ENCODE measurements around the gene PSG5. TPM values are rescaled to one million over a fixed set of nuclear protein-coding genes. Genes with fewer than 3 reads are reported as not detected.
"Not testable (repeated sequence)": the region's sequence is repeated elsewhere in the genome, so short reads cannot be mapped to it uniquely, and the experiment has no call there.

The PSG5 gene
- total and polyA plus RNA-seq, 10 donors, result not detected

DNA sequence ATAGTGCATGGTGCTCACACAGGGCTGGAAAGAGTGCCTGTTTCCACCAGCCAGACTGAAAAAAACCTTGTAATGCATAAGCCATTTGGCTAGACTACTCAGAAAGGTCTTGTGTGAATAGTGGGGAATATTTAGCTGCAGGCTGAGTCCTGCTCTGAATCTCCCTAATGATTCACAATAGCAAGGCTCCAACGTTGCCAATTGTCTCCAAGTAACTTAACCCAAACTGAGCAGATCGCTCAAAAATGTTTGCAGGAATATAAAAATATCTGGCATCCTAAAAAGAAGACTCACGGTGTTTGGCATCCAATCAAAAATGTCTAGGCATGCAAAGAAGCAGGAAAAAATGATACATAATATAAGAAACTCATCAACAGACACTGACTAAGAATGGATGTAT lies 59.0 kb downstream of the PSG5 start:
- intact Hi-C loops (cut with DNase I; ENCODE audit: low total_unique reads); H3K4me1 ChIP-seq; DNase-seq; H3K36me3 ChIP-seq; H3K27ac ChIP-seq; H3K4me3 ChIP-seq; H3K27me3 ChIP-seq (replicated peaks in 1 of 7): not testable (repeated sequence)
- peaks cover 0 to 19% (median 0%) of the 10 kb centered on the region in 8 donors for H3K9me3 ChIP-seq
- WGBS, 5 donors, result 57 to 74% (median 68%) methylated on average over 3 of the region's 3 CpGs

DNA sequence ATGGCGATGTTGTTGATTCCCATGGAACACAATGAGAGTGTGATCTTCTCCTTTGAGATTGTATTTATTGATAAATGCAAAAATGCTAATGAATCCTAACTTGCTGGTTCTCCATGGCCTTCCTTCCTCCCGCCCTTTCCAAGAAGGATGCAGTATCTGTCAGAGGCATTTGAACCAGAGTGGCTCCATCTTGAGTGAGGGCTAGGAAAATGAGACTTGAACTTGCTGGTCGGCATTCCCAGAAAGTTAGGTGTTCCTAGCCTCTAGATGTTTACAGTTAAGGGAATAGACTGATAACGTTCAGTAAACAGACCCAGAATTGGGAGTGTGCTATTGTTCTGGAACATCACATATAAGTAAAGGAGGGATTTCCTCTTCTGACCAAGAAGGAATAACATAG lies 59.6 kb downstream of the PSG5 start:
- intact Hi-C loops (cut with DNase I; ENCODE audit: low total_unique reads), result no loop called here
- 77 to 87% (median 78%) methylated on average over 4 of the region's 4 CpGs for WGBS, 5 donors
- H3K36me3 ChIP-seq, result no peaks in the 10 kb centered on the region
- DNase-seq, result no peak
- H3K9me3 ChIP-seq, result peaks cover 0 to 22% (median 0%) of the 10 kb centered on the region in 8 donors
- TF ChIP-seq POLR2A (IDR thresholded peaks at IDR 0.05) (no peak), POLR2AphosphoS5 (IDR thresholded peaks at IDR 0.05) (no peak)
- TF ChIP-seq, protein P1, sequence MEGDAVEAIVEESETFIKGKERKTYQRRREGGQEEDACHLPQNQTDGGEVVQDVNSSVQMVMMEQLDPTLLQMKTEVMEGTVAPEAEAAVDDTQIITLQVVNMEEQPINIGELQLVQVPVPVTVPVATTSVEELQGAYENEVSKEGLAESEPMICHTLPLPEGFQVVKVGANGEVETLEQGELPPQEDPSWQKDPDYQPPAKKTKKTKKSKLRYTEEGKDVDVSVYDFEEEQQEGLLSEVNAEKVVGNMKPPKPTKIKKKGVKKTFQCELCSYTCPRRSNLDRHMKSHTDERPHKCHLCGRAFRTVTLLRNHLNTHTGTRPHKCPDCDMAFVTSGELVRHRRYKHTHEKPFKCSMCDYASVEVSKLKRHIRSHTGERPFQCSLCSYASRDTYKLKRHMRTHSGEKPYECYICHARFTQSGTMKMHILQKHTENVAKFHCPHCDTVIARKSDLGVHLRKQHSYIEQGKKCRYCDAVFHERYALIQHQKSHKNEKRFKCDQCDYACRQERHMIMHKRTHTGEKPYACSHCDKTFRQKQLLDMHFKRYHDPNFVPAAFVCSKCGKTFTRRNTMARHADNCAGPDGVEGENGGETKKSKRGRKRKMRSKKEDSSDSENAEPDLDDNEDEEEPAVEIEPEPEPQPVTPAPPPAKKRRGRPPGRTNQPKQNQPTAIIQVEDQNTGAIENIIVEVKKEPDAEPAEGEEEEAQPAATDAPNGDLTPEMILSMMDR (IDR thresholded peaks at IDR 0.05 in 8 of 11, conservative IDR thresholded peaks at IDR 0.05 in 3 of 11), result no peak
- H3K4me3 ChIP-seq, result no peak overlapping the region
- H3K27me3 ChIP-seq (replicated peaks in 1 of 7), result peaks cover 0 to 8% (median 0%) of the 10 kb centered on the region in 7 donors
- H3K27ac ChIP-seq, result no peak overlapping the region
- H3K4me1 ChIP-seq, result no peaks in the 10 kb centered on the region

- Histone ChIP-seq H3K27me3 (replicated peaks in 1 of 7) (no peaks in the 10 kb centered on the region), H3K27ac (no peak overlapping the region), H3K4me3 (no peak overlapping the region), H3K4me1 (no peaks in the 10 kb centered on the region), H3K9me3 (peaks cover 0 to 12% (median 0%) of the 10 kb centered on the region in 8 donors), H3K36me3 (no peaks in the 10 kb centered on the region)
- DNase-seq, result no peak
- 64 to 79% (median 72%) methylated on average over 2 of the region's 2 CpGs for WGBS, 5 donors
- intact Hi-C loops (cut with DNase I; ENCODE audit: low total_unique reads), result no loop called here
- TF ChIP-seq POLR2AphosphoS5 (IDR thresholded peaks at IDR 0.05), result no peak
- TF ChIP-seq, protein P1 (IDR thresholded peaks at IDR 0.05 in 8 of 11, conservative IDR thresholded peaks at IDR 0.05 in 3 of 11), result no peak
Observed at GRCh38 chr19:43124360-43124759, 62.0 kb downstream of the PSG5 start.

GRCh38 chr19:43120433-43121026 lies 65.8 kb downstream of the PSG5 start:
- not testable (repeated sequence) for H3K4me1 ChIP-seq

DNA sequence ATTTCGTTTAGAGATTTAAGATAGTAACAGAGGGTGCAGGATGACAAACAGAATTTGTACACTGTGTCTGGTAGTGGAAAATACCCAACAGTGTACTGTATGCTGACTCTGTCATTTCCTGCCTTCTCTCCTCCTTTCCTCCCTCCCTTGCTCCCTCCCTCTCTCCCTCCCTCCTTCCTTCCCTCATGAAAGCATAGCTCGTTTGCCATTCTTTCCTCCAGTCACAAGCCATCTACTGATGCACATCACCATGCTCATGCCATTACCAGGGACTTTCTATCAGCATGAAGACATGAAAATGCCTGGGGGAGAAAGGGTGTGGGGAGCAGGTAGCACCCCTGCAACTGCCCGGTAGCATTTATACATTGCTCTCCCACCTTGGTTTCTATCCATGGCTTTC lies 66.8 kb downstream of the PSG5 start:
- 56 to 82% (median 68%) methylated on average over 2 to 3 of the region's 3 CpGs for WGBS, 5 donors
- peaks cover 0 to 21% (median 7%) of the 10 kb centered on the region in 8 donors for H3K9me3 ChIP-seq
- DNase-seq; H3K27ac ChIP-seq; H3K4me1 ChIP-seq; intact Hi-C loops (cut with DNase I; ENCODE audit: low total_unique reads); H3K27me3 ChIP-seq (replicated peaks in 1 of 7); H3K36me3 ChIP-seq; H3K4me3 ChIP-seq: not testable (repeated sequence)

More at GRCh38 chr19:43120433-43121026, 65.8 kb downstream of the PSG5 start:
- H3K27ac ChIP-seq; H3K36me3 ChIP-seq; H3K4me3 ChIP-seq; H3K27me3 ChIP-seq (replicated peaks in 1 of 7); DNase-seq; intact Hi-C loops (cut with DNase I; ENCODE audit: low total_unique reads): not testable (repeated sequence)
- H3K9me3 ChIP-seq, result peaks cover 0 to 15% (median 2%) of the 10 kb centered on the region in 8 donors
- WGBS, 5 donors, result 77 to 87% (median 84%) methylated on average over 11 of the region's 11 CpGs

Other genes starting within 250 kb of the PSG5 start
- gene PSG7, start 249.3 kb downstream of the PSG5 start, total RNA-seq, result not detected
- not detected for gene PSG7, start 249.3 kb downstream of the PSG5 start, polyA plus RNA-seq
- gene PSG11, start 160.1 kb downstream of the PSG5 start, total RNA-seq, result not detected
- not detected for gene PSG11, start 160.1 kb downstream of the PSG5 start, polyA plus RNA-seq
- not detected for gene PSG2, start 103.8 kb downstream of the PSG5 start, total RNA-seq
- not detected for gene PSG2, start 103.8 kb downstream of the PSG5 start, polyA plus RNA-seq
- gene PSG4, start 19.1 kb upstream of the PSG5 start, total RNA-seq, result not detected
- gene PSG4, start 19.1 kb upstream of the PSG5 start, polyA plus RNA-seq, result not detected
- not detected for gene PSG9, start 83.0 kb upstream of the PSG5 start, total RNA-seq
- not detected for gene PSG9, start 83.0 kb upstream of the PSG5 start, polyA plus RNA-seq
- 100 to 1,000 TPM in 4 of 7 donors, 10 to 100 TPM in 3; 27.3 to 354 (median 133) TPM for gene CD177, start 167.2 kb upstream of the PSG5 start, total RNA-seq
- gene CD177, start 167.2 kb upstream of the PSG5 start, polyA plus RNA-seq, result 10 to 100 TPM in 1 of 3 donors, 1 to 10 TPM in 2; 2.3 to 13.1 (median 4.5) TPM
- not detected for gene TEX101, start 228.4 kb upstream of the PSG5 start, total RNA-seq
- not detected for gene TEX101, start 228.4 kb upstream of the PSG5 start, polyA plus RNA-seq

All from spleen (tissue), 11 donors.